Heart left ventricle (tissue), 13 donors: ENCODE data around the gene NINJ1.

Experiments
- POLR2A ChIP-seq, 2 donors: fragments of 450-650 bp; IDR thresholded peaks; one replicate each; pipeline ENCODE4 v1.6.1; 2017; ENCODE audit warnings: antibody characterized with exemption in 2 of 2, mild to moderate bottlenecking in 2 of 2, moderate library complexity in 2 of 2
- TF ChIP-seq, protein P1 (sequence below), 12 donors: fragments of 200-600 bp; sonication (generic) in 4 of 12; IDR thresholded peaks; one replicate each; pipeline versions ENCODE4 v1.5.0 to v1.8.0; 2018 to 2022; ENCODE audit warnings: antibody characterized with exemption in 12 of 12, mild to moderate bottlenecking in 5 of 12
- donor health status: ischemic (EF 13 %, LVEDD 7.1; RV severe dilation, severe dysfunction).
- donor health status: DM: no; HTN: yes; CAD: no.
- donor health status: DM: no; HTN: no; CAD: no.
- donor health status: ischemic (EF 25% LVEDD 6.9; RV normal size, moderate dysfunction).
- donor health status: ischemic (EF 25% LVEDD 5.7; RV mildly dilated, moderate dysfunction).
- donor health status: ischemic (EF 35%, LVEDD 5.7; RV mildly dilated, moderate dysfunction).
- donor health status: nonischemic (EF 11% LVEDD 7.7; RV severe dilation, severe dysfunction).
- donor health status: DM: yes; HTN: yes; CAD: no.
- donor health status: PGD.
- donor health status: ischemic (EF 29% LVEDD 5.4; RV normal size, mild dysfunction).
- donor health status: nonischemic (EF 23%, LVEDD 6.1; RV moderate dilation, normal function).

DNA sequence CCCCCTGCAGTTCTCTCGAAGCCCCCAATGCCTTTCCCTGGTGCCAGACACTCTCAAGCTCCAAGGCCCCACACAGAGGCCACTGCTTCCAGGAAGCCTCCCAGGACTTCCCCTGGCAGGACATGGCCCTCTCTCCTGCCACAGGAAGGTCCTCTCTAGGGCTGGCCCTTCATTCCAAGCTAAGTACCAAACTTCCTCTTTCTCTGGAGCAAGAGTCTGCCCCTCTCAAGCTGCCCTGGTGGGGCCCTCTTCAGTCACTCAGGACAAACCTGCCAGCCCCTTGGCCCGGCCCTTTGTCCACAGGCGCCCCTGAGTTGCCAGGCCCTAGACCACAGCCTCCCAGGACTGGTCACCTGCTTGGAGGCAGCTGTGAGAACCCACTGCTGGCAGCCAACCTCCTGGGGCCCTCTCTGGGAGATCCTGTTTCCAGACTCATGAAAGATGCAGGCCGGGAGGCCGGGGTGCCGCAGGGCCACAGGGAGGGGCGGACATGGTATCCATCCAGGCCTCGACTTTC lies 6.6 kb downstream of the NINJ1 start:
- TF ChIP-seq, protein P1, sequence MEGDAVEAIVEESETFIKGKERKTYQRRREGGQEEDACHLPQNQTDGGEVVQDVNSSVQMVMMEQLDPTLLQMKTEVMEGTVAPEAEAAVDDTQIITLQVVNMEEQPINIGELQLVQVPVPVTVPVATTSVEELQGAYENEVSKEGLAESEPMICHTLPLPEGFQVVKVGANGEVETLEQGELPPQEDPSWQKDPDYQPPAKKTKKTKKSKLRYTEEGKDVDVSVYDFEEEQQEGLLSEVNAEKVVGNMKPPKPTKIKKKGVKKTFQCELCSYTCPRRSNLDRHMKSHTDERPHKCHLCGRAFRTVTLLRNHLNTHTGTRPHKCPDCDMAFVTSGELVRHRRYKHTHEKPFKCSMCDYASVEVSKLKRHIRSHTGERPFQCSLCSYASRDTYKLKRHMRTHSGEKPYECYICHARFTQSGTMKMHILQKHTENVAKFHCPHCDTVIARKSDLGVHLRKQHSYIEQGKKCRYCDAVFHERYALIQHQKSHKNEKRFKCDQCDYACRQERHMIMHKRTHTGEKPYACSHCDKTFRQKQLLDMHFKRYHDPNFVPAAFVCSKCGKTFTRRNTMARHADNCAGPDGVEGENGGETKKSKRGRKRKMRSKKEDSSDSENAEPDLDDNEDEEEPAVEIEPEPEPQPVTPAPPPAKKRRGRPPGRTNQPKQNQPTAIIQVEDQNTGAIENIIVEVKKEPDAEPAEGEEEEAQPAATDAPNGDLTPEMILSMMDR (IDR thresholded peaks at IDR 0.05), result no peak
- TF ChIP-seq POLR2A (IDR thresholded peaks at IDR 0.05), result no peak
